GM18858 (cell line): ENCODE results near the gene PLAAT3.
"Not testable (repeated sequence)": the region's sequence is repeated elsewhere in the genome, so short reads cannot be mapped to it uniquely, and the experiment has no call there.

Source experiments
- ATAC-seq: cut with Tn5 transposase; IDR thresholded peaks from one replicate; pipeline ENCODE4 v1.9.1; 2021; ENCODE audit not compliant: unreplicated experiment

PLAAT3 gene

DNA sequence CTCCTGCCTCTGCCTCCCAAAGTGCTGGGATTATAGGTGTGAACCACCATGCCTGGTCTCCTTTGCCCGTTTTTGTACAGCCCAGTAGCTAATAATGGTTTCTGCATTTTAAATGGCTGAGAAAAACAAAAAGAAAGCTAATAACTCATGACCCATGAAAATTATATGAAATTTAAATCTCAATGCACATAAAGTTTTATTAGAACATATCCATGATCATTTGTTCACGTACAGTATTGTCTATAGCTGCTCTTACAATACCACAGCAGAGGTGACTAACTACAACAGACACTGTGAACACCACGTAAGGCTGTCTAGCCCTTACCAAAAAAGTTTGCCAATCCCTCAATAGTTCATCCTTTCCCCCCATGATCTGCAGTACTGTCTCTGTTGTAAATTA is 44.7 kb downstream of the PLAAT3 start:
- ATAC-seq: no peak

DNA sequence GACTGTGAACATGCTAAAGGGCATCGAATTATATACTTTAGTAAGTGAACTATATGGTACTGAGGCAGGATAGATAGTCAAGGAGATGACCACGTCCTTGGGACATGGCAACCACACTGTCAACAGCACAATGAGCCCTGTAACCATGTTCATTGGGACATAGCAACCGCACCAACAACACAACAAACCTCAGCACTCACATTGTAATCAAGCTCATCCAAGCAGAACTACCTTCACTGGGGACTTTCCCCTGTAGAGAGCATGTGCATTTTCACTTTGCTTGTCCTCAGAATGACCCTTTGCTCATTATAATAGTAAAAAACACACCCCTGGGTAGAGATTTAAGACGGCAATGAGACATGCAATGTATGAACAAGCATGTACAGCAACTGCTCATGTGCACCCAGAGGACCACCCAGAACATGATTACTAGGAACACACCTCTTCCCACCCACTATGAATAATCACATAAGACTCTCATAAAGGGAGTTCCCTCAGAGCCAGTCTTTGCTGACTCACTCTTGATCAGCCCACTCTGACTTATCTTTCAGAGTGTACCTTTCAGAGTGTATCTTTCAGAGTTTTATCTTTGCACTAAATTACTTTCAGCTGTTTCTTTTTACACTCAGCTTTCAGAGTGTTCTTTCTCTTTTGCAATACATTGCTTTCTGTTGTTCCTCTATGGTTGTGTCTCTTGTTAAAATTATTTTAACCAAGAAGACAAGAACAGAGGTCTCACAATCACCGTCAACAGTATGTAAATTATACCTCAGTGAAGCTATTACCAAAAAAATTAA is 47.0 kb downstream of the PLAAT3 start:
- ATAC-seq: peak; percentile 68

DNA sequence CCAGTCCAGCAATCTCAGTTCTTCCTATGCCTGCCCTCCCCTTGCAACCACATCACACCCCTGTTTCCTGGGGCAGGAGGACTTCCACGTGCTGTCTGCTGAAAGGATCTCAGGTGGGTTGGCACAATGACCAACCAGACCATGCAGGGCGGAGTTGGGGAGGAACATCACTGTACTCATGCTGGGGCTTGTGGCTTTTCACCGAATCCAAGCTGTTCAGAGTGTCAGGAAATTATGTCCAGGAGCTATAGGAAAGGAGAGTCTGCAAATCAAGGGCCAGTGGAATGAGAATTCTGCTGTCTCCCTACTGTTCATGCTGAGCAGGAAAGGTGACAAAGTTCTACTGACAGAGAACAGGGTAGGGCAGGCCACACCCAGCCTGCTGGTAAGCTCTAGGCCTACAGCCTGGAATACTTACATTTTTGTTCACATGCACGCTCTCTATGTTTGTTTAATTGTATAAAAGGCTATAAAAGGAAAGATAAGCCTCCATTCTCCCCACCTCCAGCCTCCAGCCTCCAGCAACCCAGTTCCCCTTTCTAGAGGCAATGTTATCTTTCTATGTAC is 49.4 kb downstream of the PLAAT3 start:
- ATAC-seq: no peak

DNA sequence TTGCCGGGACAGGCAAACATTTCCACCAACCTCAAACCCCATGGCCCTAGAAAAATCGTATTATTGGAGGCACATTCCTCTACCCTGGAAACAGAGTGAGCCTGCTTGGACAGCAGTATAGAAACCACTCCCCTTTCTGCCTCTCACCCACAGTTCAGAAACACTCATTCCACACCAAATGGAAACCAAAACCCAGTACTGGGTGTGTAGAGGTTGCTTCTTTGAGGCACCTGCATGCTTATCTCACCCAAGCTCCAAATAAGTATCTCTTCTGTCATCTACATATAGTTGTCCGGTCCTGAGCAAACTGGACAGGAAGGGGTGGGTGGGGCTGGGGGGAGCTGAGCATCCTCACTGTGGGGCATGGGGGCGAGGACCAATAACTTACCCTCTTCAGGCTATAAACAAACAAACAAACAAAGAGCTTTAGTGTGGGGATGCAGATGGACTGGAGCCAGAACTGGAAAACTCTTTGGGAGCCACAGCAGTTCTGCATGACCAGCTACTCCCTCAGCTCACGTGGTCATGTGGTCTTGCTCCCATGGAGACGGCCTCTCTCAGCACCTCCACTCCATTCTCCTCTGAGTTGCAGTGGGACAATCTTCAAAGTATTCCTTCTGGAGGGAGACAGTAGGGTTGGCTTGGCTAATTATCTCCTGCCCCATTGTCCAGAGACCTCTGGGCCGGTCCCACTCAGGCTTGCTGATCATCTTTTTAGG is 50.0 kb downstream of the PLAAT3 start:
- peak; percentile 69 for ATAC-seq

DNA sequence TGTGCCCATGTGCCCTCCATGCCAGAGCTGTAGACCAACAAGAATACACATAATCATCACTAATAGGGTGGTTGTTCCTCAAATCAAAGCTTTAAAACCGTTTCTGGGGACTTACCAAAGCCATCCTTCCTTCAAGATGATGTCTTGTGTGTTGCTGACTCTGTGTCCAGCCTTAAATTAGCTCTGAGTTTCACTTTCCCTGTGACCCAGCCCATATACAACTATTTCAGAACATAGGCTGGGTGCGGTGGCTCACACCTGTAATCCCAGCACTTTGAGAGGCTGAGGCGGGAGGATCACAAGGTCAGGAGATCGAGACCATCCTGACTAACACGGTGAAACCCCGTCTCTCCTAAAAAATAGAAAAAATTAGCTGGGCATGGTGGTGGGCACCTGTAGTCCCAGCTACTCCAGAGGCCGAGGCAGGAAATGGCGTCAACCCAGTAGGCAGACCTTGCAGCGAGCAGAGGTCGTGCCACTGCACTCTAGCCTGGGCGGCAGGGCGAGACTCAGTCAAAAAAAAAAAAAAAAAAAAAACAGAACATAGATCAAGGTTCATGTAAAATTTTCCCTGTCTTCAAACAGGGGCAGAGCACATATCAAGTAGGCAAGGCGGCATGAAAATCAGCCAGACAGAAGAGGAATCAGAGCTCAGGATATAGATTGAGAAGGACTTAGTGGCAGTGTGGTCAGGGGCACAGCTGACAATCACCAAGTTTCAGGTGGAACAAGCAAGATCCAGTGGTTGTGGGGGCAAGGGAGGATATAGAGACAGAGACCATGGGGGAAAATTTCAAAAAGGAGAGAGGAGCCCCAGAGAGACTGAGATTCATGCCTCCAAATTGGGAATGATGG is 50.8 kb downstream of the PLAAT3 start, which contains the start of gene PLAAT2:
PLAAT2 (minus strand) TSS at position 179 of the 855 bp plus-strand sequence; CDS start at position 124, 55 bp downstream.
- ATAC-seq: no peak

DNA sequence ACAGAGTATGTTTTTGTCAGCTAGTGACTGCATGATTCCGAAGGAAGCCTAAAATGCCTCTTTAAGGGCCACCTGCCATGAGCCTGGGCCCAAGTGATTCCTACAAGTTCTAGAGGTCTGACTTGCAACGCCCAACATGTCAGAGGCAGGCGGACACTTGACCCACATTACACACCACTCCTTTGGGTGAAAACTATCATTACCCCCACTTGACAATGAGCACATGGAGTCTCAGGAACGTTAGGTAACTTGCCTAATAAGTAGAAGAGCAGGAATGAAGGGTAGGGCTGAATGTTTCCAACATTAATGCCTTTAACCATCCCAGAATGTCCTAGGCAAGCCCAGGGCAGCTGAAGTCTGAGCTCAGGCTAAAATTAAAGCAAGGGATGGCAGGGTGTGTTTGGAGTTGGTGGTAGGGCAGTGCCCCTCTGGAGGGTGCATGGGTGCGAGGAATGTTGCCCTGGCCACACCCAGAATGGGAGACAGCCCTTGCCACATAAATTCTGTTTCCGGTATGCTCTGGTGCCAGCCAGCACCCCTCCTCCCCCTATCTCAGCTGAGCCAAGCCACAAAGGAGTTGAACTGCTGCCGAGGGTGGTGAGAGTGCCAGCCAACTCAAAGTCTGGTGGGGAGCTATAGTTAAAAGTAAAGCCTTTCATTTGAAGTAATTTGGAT is 53.6 kb downstream of the PLAAT3 start:
- no peak for ATAC-seq

DNA sequence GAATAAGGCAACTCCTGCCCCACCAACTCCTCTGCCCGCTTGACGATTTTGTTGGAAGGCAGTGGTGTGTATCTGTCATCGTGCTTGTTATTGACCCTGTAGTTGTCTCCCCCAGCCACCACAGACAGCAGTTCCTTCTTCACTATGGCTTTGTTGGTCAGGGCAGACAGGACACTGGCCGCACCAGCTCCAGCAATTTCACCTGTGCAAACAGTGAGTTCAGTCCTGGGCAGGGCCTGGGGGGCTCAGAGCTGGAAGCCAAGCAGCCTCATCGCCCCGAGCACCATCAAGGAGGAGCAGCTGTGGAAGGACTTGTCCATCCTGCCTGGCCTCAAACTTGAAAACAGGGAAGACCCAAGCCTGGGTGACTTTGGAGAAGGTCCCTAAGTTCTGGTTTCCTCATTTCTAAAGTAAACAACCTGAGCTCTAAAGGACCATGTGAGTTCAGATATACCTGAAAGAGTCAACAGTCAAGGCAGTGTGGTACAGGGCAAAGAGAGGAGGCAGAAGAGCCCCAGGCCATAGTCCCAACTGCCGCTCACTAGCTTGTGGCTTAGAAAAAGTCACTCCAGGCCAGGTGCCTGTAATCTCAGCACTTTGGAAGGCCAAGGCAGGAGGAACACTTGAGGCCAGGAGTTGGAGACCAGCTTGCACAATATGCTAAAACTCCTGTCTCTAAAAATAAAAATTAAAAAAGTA is 55.6 kb downstream of the PLAAT3 start:
- ATAC-seq: no peak

DNA sequence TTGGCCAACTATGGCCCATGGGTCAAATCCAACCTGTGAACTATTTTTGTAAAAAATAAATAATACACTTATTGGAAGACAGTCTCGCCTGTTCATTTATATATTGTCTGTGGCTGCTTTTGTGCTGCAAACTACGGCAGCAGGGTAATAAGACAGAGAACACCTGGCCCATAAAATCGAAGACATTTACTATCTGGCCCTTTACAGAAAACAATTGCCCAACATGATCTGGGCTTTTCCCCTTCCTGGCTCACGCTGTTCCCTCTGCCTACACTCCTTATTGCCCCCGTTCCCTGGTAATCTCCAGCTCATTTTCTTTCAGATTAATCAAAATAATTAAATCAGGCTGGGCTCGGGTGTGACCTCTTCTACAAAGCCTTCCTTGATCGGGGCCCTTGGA is 56.7 kb downstream of the PLAAT3 start:
- ATAC-seq: no peak

DNA sequence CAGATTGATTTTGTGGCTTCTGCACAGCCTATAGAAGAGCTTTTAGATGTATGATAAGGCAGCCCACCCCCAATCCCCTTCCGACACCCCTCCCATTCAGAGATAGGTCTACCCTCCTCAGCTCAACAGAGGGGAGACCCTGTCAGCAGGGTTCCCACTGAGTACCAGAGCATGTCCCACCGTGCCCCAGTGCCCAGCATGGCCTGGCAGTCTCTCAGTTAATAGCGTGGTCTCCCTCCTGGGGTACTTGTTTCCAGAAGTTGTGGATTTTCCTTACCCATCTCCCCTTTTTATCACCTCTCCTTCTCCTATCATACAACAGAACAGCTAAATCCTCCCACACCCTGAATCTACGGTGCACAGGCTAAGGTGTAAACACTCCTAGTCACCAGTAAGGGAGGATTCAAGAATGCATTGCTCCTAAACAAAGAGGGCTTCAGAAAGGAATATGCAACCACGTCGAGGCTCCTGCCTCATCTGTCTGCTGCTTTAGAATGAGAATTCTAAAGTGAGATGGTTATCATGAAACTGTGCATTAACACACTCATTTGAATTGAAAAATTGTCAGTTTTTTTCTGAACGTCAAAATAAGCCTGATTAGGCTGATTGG is 57.7 kb downstream of the PLAAT3 start:
- ATAC-seq: no peak

DNA sequence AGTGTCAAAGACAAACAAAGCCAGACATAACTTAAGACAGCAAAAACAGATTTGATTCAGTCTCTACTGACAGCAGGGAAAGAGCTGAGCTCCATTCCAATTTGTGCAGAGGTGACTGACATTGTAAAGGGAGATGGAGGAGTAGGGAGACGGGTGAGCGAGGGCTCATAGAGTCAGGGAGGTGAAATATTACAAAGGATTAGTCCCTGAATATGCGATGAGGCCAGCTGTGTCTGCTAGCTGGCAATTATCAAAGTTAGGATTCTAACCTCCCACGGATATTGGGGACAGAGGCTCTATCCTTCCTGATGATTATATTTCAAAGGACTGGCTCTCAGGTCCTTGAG is 59.4 kb downstream of the PLAAT3 start:
- ATAC-seq: no peak

DNA sequence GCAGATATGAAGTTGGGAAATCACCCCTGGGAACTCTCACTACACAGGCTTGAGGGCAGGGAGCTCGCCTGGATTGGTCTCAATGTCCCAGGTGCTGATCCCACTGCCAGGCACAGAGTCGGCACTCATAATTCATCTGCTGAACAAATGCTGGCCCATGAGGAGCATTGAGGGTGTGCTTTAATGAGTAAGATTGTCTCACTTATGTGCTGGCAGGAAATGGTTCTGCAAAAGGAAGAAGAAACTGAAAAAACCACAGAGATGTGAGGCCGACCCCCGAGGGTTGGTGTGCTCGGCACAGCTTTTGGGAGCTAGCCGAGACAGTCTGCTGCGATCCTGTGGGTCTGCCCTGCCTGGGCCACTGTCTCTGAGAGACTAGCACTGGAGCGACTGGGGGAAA is 60.5 kb downstream of the PLAAT3 start:
- peak; percentile 76 for ATAC-seq

DNA sequence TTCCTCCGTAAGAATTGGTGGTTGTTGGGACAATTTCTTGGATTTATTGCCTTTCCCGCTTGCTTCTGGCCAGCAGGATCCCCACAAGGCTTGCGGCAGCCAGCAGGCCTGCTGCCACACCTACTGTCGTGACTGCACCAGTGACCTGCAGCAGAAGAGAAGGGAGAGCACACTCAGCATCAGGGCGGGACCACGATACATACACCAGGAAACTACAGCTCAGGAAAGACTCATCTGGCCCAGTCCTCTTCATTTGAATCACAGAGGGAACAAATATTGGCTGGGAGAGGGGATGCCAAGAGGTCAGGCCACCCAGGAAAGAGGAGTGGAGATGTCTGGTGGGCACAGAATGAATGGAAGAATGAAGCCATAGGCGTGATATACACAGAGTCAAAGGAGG is 61.3 kb downstream of the PLAAT3 start:
- no peak for ATAC-seq

DNA sequence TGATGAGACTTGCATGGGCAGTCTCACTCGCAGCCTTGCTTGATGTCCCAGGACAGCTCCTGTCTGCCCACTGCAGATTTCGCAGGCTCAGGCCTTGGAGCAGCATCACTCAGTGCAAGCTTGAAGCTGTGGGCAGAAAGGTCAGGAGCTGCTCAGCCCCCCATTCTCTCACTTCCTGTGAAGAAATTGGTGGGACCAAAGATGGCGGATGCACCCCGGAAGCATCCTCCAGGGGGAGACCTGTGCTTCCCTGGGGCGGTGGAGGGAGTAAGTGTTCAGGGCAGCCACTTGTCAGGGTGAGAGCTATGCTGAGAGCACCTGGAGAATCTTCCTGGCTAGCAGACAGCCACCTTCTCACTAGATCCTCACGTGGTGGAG is 62.4 kb downstream of the PLAAT3 start:
- no peak for ATAC-seq

DNA sequence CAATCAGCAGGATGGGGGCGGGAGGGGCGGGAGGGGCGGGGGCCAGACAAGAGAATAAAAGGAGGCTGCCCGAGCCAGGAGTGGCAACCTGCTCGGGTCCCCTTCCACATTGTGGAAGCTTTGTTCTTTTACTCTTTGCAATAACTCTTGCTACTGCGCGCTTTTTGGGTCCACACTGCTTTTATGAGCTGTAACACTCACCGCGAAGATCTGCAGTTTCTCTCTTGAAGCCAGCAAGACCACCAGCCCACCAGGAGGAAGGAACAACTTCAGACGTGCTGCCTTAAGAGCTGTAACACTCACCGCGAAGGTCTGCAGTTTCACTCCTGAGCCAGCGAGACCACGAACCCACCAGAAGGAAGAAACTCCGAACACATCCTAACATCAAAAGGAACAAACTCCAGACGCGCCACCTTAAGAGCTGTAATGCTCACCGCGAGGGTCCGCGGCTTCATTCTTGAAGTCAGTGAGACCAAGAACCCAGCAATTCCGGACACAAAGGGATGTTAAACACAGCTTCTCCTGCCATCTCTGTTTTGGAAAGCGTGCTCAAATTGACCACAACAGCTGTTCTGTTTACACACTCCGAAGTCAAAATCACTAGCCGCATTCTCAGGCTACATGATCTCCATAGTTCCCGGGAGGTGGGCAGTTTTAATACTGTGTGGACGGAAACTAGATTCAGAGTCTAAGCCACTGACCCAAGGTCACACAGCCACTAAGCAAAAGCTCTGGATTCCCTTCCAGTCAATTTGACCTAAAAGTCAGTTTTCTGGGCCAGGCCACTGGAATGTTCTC is 62.9 kb downstream of the PLAAT3 start:
- ATAC-seq: no peak

DNA sequence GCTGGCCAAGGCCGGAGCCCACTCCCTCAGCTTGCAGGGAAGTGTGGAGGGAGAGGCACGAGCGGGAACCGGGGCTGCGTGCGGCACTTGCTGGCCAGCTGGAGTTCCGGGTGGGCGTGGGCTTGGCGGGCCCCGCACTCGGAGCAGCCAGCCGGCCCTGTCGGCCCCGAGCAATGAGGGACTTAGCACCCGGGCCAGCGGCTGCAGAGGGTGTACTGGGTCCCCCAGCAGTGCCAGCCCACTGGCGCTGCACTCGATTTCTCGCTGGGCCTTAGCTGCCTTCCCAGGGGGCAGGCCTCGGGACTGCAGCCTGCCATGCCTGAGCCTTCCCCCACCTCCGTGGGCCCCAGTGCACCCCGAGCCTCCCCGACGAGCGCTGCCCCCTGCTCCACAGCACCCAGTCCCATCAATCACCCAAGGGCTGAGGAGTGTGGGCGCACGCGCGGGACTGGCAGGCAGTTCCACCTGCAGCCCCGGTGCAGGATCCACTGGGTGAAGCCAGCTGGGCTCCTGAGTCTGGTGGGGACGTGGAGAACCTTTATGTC is 64.0 kb downstream of the PLAAT3 start:
- ATAC-seq: not testable (repeated sequence)

DNA sequence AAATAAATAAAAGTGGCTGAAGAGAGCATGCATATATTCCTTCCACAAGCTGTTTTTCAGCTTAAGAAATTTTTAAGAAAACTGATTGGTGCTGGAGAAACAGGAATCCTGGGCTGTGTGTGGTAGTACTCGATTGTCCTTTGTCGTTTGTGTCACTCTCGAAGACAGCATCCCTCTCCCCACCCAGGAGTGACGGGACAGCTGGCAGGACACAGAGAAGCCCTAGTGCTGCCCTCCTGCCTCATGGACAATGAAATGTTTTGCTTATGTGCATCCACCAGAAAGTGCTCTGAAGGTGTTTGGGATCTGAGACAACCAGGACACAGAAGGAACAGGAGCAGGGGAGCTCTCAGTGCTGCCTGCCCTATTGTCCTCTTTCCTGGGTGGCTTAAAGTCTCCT is 64.8 kb downstream of the PLAAT3 start:
- ATAC-seq: no peak

DNA sequence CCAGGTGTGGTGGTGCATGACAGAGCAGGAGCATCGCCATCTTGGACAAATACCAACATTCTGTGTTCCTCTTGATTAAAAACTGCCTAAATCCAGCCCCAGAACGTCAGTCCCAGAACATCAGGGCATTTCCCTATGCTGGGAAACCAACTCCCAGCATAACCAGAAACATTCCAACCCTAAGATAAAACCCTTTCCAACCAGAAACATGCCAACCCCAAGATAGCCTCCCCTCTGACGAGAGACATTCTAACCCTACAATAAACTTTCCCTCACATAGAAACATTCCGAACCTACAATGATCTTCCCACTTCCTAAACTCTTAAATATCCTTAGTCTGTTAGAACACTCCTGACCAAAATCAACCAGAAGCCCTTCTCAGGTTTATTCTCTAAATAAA is 66.1 kb downstream of the PLAAT3 start:
- no peak for ATAC-seq

DNA sequence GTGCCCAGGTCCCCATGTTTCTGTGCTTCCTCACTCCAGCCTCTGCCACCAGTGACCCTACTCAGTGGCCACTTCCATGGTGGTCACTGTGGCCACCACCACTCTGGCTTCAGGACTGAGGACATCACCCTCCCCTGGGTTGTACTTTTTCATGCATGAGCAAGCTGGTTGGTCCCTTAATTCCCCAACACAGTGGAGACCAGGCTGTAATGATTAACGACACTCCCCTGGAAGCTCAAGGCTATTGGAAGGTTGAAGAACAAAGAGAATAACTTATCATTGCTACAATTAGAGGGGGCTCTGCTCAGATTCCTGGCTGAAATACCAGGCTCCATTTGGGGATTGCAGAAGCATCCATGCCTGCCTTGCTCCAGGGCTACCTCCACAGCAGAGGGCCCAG is 67.2 kb downstream of the PLAAT3 start:
- ATAC-seq: no peak

DNA sequence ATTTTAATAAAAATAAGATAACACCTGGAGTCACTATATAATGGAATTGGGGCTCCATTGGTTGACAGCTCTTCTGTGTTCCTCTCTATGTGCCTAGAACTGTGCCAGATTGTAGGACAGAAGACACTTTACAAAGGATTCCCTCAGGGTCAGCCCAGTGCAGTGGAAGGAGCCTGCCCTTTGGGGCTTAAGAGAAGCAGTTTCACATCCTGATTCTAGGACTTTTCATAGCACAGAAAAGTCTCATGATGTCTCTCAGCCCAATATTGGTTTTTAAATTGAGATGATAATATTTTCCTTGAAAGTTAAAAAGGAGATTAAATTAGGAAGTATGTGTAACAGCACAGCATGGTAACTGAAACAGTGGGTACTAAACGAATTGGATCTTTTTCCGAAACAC is 70.5 kb downstream of the PLAAT3 start:
- ATAC-seq: no peak
